GM12891 (cell line): ENCODE measurements around the gene FGF14.

Experiments
- POLR2A ChIP-seq: IDR thresholded peaks from 2 replicates; pipeline ENCODE4 v1.6.1; 2011; ENCODE audit warnings: low read depth, low read length, control low read depth
- POLR2AphosphoS5 ChIP-seq: IDR thresholded peaks from 2 replicates; pipeline ENCODE4 v1.6.1; 2011; ENCODE audit warnings: low read depth, low read length, control low read depth
- TAF1 ChIP-seq: IDR thresholded peaks from 2 replicates; pipeline ENCODE4 v1.6.1; 2011; ENCODE audit warnings: low read depth, low read length, control low read depth

DNA sequence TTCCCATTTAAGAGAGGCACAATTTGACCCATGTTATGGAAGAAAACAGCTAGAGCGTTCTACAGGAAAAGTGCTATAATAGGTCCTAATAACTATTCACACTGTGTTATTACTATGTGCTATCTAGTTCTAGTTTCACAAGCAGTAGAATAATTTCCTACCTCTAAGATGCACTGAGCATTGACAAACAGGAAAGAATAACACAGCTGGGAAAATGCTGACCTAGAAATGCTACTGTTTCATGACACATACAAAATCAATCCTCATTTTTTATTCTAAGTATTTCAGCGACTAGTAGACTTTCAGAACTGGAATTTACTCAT, 689.9 kb downstream of the FGF14 start:
- TF ChIP-seq POLR2A: no peak
- TF ChIP-seq POLR2AphosphoS5: no peak
- no peak for TF ChIP-seq TAF1
